ENCODE measurements around the gene PGAP6. TPM values are rescaled to one million over a fixed set of nuclear protein-coding genes. Genes with fewer than 3 reads are reported as not detected.

PGAP6 gene
- total and polyA plus RNA-seq, 9 of the 15 experiments (the other 6 are each of a cell fraction or from before 2014, with no cell fraction given): 0.45 to 50.2 (median 39.3) TPM

GRCh38 chr16:397736-398332, 16.1 kb upstream of the PGAP6 start (continued):
- TF ChIP-seq, protein P1, sequence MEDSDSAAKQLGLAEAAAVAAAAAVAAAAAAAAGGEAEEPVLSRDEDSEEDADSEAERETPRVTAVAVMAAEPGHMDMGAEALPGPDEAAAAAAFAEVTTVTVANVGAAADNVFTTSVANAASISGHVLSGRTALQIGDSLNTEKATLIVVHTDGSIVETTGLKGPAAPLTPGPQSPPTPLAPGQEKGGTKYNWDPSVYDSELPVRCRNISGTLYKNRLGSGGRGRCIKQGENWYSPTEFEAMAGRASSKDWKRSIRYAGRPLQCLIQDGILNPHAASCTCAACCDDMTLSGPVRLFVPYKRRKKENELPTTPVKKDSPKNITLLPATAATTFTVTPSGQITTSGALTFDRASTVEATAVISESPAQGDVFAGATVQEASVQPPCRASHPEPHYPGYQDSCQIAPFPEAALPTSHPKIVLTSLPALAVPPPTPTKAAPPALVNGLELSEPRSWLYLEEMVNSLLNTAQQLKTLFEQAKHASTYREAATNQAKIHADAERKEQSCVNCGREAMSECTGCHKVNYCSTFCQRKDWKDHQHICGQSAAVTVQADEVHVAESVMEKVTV (CRISPR knock-in tag; IDR thresholded peaks at IDR 0.05): no peak
- TF ChIP-seq GABPA (tag; conservative IDR thresholded peaks at IDR 0.05; ENCODE audit: low read depth): no peak
- TF ChIP-seq CBX2 (IDR thresholded peaks at IDR 0.05; ENCODE audit: insufficient read depth, low read length, poor library complexity, severe bottlenecking): no peak
- no peak for TF ChIP-seq RFX7 (CRISPR knock-in tag; IDR thresholded peaks at IDR 0.05)
- no peak; the same call in 1 of the 2 replicates for TF ChIP-seq GATAD2B (IDR thresholded peaks at IDR 0.05; ENCODE audit: borderline replicate concordance)
- TF ChIP-seq FOXA3 (CRISPR knock-in tag; conservative IDR thresholded peaks at IDR 0.05 in 1 of 2, IDR thresholded peaks at IDR 0.05 in 1 of 2): no peak
- no peak for TF ChIP-seq NBN (IDR thresholded peaks at IDR 0.05; ENCODE audit: low read depth)
- TF ChIP-seq NONO (IDR thresholded peaks at IDR 0.05; ENCODE audit: low read depth in 2 of 2, low read length in 1 of 2): 0 out of 4 replicates have a peak, but pooled peaks of 1 of the 2 experiments have one; percentile 26
- TF ChIP-seq ZNF77 (CRISPR knock-in tag; IDR thresholded peaks at IDR 0.05): no peak
- no peak for TF ChIP-seq ZNF174 (CRISPR knock-in tag; IDR thresholded peaks at IDR 0.05)
- no peak for TF ChIP-seq COPS2 (conservative IDR thresholded peaks at IDR 0.05)
- TF ChIP-seq YY1 (IDR thresholded peaks at IDR 0.05; ENCODE audit: borderline replicate concordance in 1 of 3, control insufficient read depth in 1 of 3, extremely low read depth in 1 of 3, insufficient read depth in 3 of 3, insufficient read length in 1 of 3, insufficient replicate concordance in 2 of 3, low read depth in 1 of 3, low read length in 2 of 3): peak in 1 of 3 experiments; percentile 29
- TF ChIP-seq MIER1 (IDR thresholded peaks at IDR 0.05; ENCODE audit: low read depth): no peak
- TF ChIP-seq SMARCB1 (IDR thresholded peaks at IDR 0.05; ENCODE audit: insufficient read length, low read depth): no peak
- no peak for TF ChIP-seq MXD1 (CRISPR knock-in tag; IDR thresholded peaks at IDR 0.05; ENCODE audit: borderline replicate concordance, poor library complexity, severe bottlenecking)
- peak; percentile 97 for TF ChIP-seq PCBP1 (IDR thresholded peaks at IDR 0.05; ENCODE audit: low read depth, low read length, poor library complexity, severe bottlenecking)
- TF ChIP-seq ZNF740 (CRISPR knock-in tag; IDR thresholded peaks at IDR 0.05): no peak; the same call in 1 of the 2 replicates
- peak in 1 of 2 experiments; percentile 95; a peak in 2 of 4 replicates for TF ChIP-seq ZNF740 (tag; IDR thresholded peaks at IDR 0.05)
- no peak for TF ChIP-seq MTA1 (IDR thresholded peaks at IDR 0.05; ENCODE audit: borderline replicate concordance)
- no peak for TF ChIP-seq ZNF24 (IDR thresholded peaks at IDR 0.05)

All from K562 (cell line).